ENCODE data around the gene STEAP4. TPM values are rescaled to one million over a fixed set of nuclear protein-coding genes. Genes with fewer than 3 reads are reported as not detected.

STEAP4 gene
- total and polyA plus RNA-seq, 12 donors = 0.33 to 338 (median 200) TPM

GRCh38 chr7:88299126-88299525 lies 7.6 kb downstream of the STEAP4 start:
- 40 to 61% (median 55%) methylated on average over 3 of the region's 3 CpGs for WGBS, 4 donors
- intact Hi-C loops (cut with DNase I) = no loop called here
- peaks cover 0 to 8% of the 10 kb centered on the region in 2 donors for H3K4me1 ChIP-seq (replicated peaks in 1 of 2)
- H3K9me3 ChIP-seq (replicated peaks in 1 of 3) = no peaks in the 10 kb centered on the region
- H3K36me3 ChIP-seq (replicated peaks in 1 of 2) = no peaks in the 10 kb centered on the region
- no peak overlapping the region for H3K27ac ChIP-seq
- DNase-seq = no peak
- TF ChIP-seq POLR2A (IDR thresholded peaks at IDR 0.05) = no peak
- no peak for TF ChIP-seq CTCF (IDR thresholded peaks at IDR 0.05)
- no peak overlapping the region for H3K4me3 ChIP-seq
- no peaks in the 10 kb centered on the region for H3K27me3 ChIP-seq

GRCh38 chr7:88293866-88294265 lies 12.8 kb downstream of the STEAP4 start:
- Histone ChIP-seq H3K36me3 (replicated peaks in 1 of 2) (no peaks in the 10 kb centered on the region), H3K4me1 (replicated peaks in 1 of 2) (peaks cover 0 to 8% of the 10 kb centered on the region in 2 donors), H3K27me3 (no peaks in the 10 kb centered on the region), H3K4me3 (no peak overlapping the region), H3K27ac (no peak overlapping the region), H3K9me3 (replicated peaks in 1 of 3) (no peaks in the 10 kb centered on the region)
- 96 to 100% (median 97%) methylated on average over 1 of the region's 1 CpG for WGBS, 4 donors
- intact Hi-C loops (cut with DNase I) = no loop called here
- no peak for TF ChIP-seq POLR2A (IDR thresholded peaks at IDR 0.05)
- TF ChIP-seq CTCF (IDR thresholded peaks at IDR 0.05) = no peak
- DNase-seq = no peak

GRCh38 chr7:88291398-88292173 lies 15.1 kb downstream of the STEAP4 start:
- H3K27ac ChIP-seq = no peak overlapping the region
- no peaks in the 10 kb centered on the region for H3K9me3 ChIP-seq (replicated peaks in 1 of 3)
- H3K4me3 ChIP-seq = no peak overlapping the region
- DNase-seq = no peak
- no peaks in the 10 kb centered on the region for H3K27me3 ChIP-seq
- peaks cover 6% of the 10 kb centered on the region in 2 donors for H3K4me1 ChIP-seq (replicated peaks in 1 of 2)
- 89 to 92% (median 90%) methylated on average over 11 of the region's 11 CpGs for WGBS, 4 donors
- intact Hi-C loops (cut with DNase I) = no loop called here
- no peak for TF ChIP-seq POLR2A (IDR thresholded peaks at IDR 0.05)
- TF ChIP-seq CTCF (IDR thresholded peaks at IDR 0.05) = no peak
- H3K36me3 ChIP-seq (replicated peaks in 1 of 2) = no peaks in the 10 kb centered on the region

GRCh38 chr7:88290491-88290890 lies 16.2 kb downstream of the STEAP4 start:
- Histone ChIP-seq H3K36me3 (replicated peaks in 1 of 2) (no peaks in the 10 kb centered on the region), H3K27ac (no peak overlapping the region), H3K27me3 (no peaks in the 10 kb centered on the region), H3K4me3 (no peak overlapping the region), H3K4me1 (replicated peaks in 1 of 2) (peaks cover 0 to 6% of the 10 kb centered on the region in 2 donors), H3K9me3 (replicated peaks in 1 of 3) (no peaks in the 10 kb centered on the region)
- intact Hi-C loops (cut with DNase I) = no loop called here
- WGBS, 4 donors = 94 to 95% (median 94%) methylated on average over 4 of the region's 4 CpGs
- no peak for DNase-seq
- no peak for TF ChIP-seq CTCF (IDR thresholded peaks at IDR 0.05)
- no peak for TF ChIP-seq POLR2A (IDR thresholded peaks at IDR 0.05)
